Neuron (in vitro differentiated cells): ENCODE measurements around the gene MCTP2.

Experiments used
- H2AFZ ChIP-seq: one replicate; pipeline ENCODE4 v1.6.1; 2013; ENCODE audit warnings: low read depth, mild to moderate bottlenecking, inconsistent platforms, low read length, moderate library complexity
- H3K27me3 ChIP-seq: one replicate; pipeline ENCODE4 v1.6.1; 2013; ENCODE audit warnings: low read length; ENCODE audit not compliant: insufficient read depth
- H3K36me3 ChIP-seq: one replicate; pipeline ENCODE4 v1.6.1; 2013; ENCODE audit warnings: low read length; ENCODE audit not compliant: insufficient read depth
- H3K4me1 ChIP-seq: one replicate; pipeline ENCODE4 v1.6.1; 2013; ENCODE audit warnings: low read length; ENCODE audit not compliant: insufficient read depth
- H3K4me3 ChIP-seq: 2 replicates; pipeline ENCODE4 v1.5.1; 2013; ENCODE audit warnings: mild to moderate bottlenecking, low read length, moderate library complexity
- H3K9me3 ChIP-seq: one replicate; pipeline ENCODE4 v1.6.1; 2013; ENCODE audit warnings: low read length

The MCTP2 gene

GRCh38 chr15:94277485-94277884, 46.1 kb downstream of the MCTP2 start:
- Histone ChIP-seq H3K36me3 (no peaks in the 10 kb centered on the region), H3K9me3 (no peaks in the 10 kb centered on the region), H3K4me3 (no peak overlapping the region), H2AFZ (no peak overlapping the region), H3K4me1 (no peaks in the 10 kb centered on the region), H3K27me3 (peaks cover 2% of the 10 kb centered on the region)

- Histone ChIP-seq H3K27me3 (no peaks in the 10 kb centered on the region), H3K4me1 (no peaks in the 10 kb centered on the region), H3K36me3 (no peaks in the 10 kb centered on the region), H2AFZ (no peak overlapping the region), H3K9me3 (no peaks in the 10 kb centered on the region), H3K4me3 (no peak overlapping the region)
These were observed 48.4 kb downstream of the MCTP2 start for GRCh38 chr15:94279736-94280135.

- H3K36me3 ChIP-seq, result no peaks in the 10 kb centered on the region
- H3K4me1 ChIP-seq, result no peaks in the 10 kb centered on the region
- no peak overlapping the region for H2AFZ ChIP-seq
- peaks cover 2% of the 10 kb centered on the region for H3K27me3 ChIP-seq
- H3K4me3 ChIP-seq, result no peak overlapping the region
- H3K9me3 ChIP-seq, result no peaks in the 10 kb centered on the region
These were observed 48.9 kb downstream of the MCTP2 start for GRCh38 chr15:94280301-94280700.

GRCh38 chr15:94282269-94283250, 51.2 kb downstream of the MCTP2 start:
- no peak overlapping the region for H3K4me3 ChIP-seq
- H2AFZ ChIP-seq, result no peak overlapping the region
- no peaks in the 10 kb centered on the region for H3K4me1 ChIP-seq
- H3K9me3 ChIP-seq, result no peaks in the 10 kb centered on the region
- peaks cover 7% of the 10 kb centered on the region for H3K27me3 ChIP-seq
- H3K36me3 ChIP-seq, result no peaks in the 10 kb centered on the region

GRCh38 chr15:94286583-94286982, 55.2 kb downstream of the MCTP2 start:
- Histone ChIP-seq H3K4me3 (no peak overlapping the region), H3K9me3 (no peaks in the 10 kb centered on the region), H3K27me3 (peaks cover 7% of the 10 kb centered on the region), H3K4me1 (no peaks in the 10 kb centered on the region), H2AFZ (no peak overlapping the region), H3K36me3 (no peaks in the 10 kb centered on the region)

- no peak overlapping the region for H2AFZ ChIP-seq
- no peaks in the 10 kb centered on the region for H3K9me3 ChIP-seq
- H3K36me3 ChIP-seq, result no peaks in the 10 kb centered on the region
- H3K4me1 ChIP-seq, result no peaks in the 10 kb centered on the region
- peaks cover 7% of the 10 kb centered on the region for H3K27me3 ChIP-seq
- no peak overlapping the region for H3K4me3 ChIP-seq
These were observed 56.5 kb downstream of the MCTP2 start for GRCh38 chr15:94287794-94288246.

GRCh38 chr15:94290730-94291129, 59.4 kb downstream of the MCTP2 start:
- Histone ChIP-seq H3K36me3 (no peaks in the 10 kb centered on the region), H3K4me3 (no peak overlapping the region), H3K9me3 (no peaks in the 10 kb centered on the region), H2AFZ (no peak overlapping the region), H3K27me3 (peaks cover 6% of the 10 kb centered on the region), H3K4me1 (no peaks in the 10 kb centered on the region)

GRCh38 chr15:94293411-94294402, 62.3 kb downstream of the MCTP2 start:
- Histone ChIP-seq H3K4me1 (no peaks in the 10 kb centered on the region), H2AFZ (no peak overlapping the region), H3K27me3 (peaks cover 8% of the 10 kb centered on the region), H3K4me3 (no peak overlapping the region), H3K9me3 (no peaks in the 10 kb centered on the region), H3K36me3 (no peaks in the 10 kb centered on the region)

- Histone ChIP-seq H3K9me3 (no peaks in the 10 kb centered on the region), H3K27me3 (peaks cover 8% of the 10 kb centered on the region), H3K36me3 (no peaks in the 10 kb centered on the region), H2AFZ (no peak overlapping the region), H3K4me1 (no peaks in the 10 kb centered on the region), H3K4me3 (no peak overlapping the region)
These were observed 63.2 kb downstream of the MCTP2 start for GRCh38 chr15:94294556-94294955.

- H3K4me1 ChIP-seq, result no peaks in the 10 kb centered on the region
- no peaks in the 10 kb centered on the region for H3K9me3 ChIP-seq
- H2AFZ ChIP-seq, result no peak overlapping the region
- H3K4me3 ChIP-seq, result no peak overlapping the region
- H3K27me3 ChIP-seq, result peaks cover 8% of the 10 kb centered on the region
- H3K36me3 ChIP-seq, result no peaks in the 10 kb centered on the region
These were observed 63.9 kb downstream of the MCTP2 start for GRCh38 chr15:94295275-94295674.

- Histone ChIP-seq H3K4me3 (no peak overlapping the region), H3K9me3 (no peaks in the 10 kb centered on the region)
These were observed 65.4 kb downstream of the MCTP2 start for GRCh38 chr15:94296717-94297116.

GRCh38 chr15:94297558-94297957, 66.2 kb downstream of the MCTP2 start:
- H3K27me3 ChIP-seq, result peaks cover 14% of the 10 kb centered on the region
- no peak overlapping the region for H3K4me3 ChIP-seq
- no peak overlapping the region for H2AFZ ChIP-seq
- no peaks in the 10 kb centered on the region for H3K36me3 ChIP-seq
- no peaks in the 10 kb centered on the region for H3K4me1 ChIP-seq
- H3K9me3 ChIP-seq, result no peaks in the 10 kb centered on the region

More at GRCh38 chr15:94296717-94297116, 65.4 kb downstream of the MCTP2 start:
- Histone ChIP-seq H3K36me3 (no peaks in the 10 kb centered on the region), H3K4me1 (no peaks in the 10 kb centered on the region), H3K27me3 (peaks cover 14% of the 10 kb centered on the region), H2AFZ (no peak overlapping the region)

- H3K4me1 ChIP-seq, result no peaks in the 10 kb centered on the region
- peaks cover 14% of the 10 kb centered on the region for H3K27me3 ChIP-seq
- H3K9me3 ChIP-seq, result no peaks in the 10 kb centered on the region
- no peak overlapping the region for H3K4me3 ChIP-seq
- no peak overlapping the region for H2AFZ ChIP-seq
- no peaks in the 10 kb centered on the region for H3K36me3 ChIP-seq
These were observed 67.0 kb downstream of the MCTP2 start for GRCh38 chr15:94298364-94298763.
